GM12865 (cell line): ENCODE data around the gene CLEC2B.

Experiments used
- DNase-seq: peaks from one replicate; pipeline ENCODE4 v3.0.0; 2010; ENCODE audit warnings: low read depth
- H3K4me3 ChIP-seq: 2 replicates; pipeline ENCODE4 v1.5.1; 2011; ENCODE audit warnings: mild to moderate bottlenecking, low read depth, low read length, control low read depth
- CTCF ChIP-seq: IDR thresholded peaks from 2 replicates; pipeline ENCODE4 v1.5.1; 2011; ENCODE audit warnings: low read length, control low read depth, low read depth, inconsistent platforms; ENCODE audit not compliant: insufficient read depth; ENCODE audit errors: missing control alignments

CLEC2B gene

GRCh38 chr12:9869307-9870161 lies at the start of gene CLEC2B:
CLEC2B (minus strand) TSS chr12:9869354.
- no peak for TF ChIP-seq CTCF
- peak within 1 kb of the TSS; percentile 85 for H3K4me3 ChIP-seq
- DNase-seq = peak; percentile 74

GRCh38 chr12:9911708-9912107 lies 42.6 kb upstream of the CLEC2B start:
- no peak for TF ChIP-seq CTCF
- no peak overlapping the region for H3K4me3 ChIP-seq
- DNase-seq = no peak

- TF ChIP-seq CTCF = no peak
- no peak for DNase-seq
- no peak overlapping the region for H3K4me3 ChIP-seq
Measured at GRCh38 chr12:9910716-9911421, 41.7 kb upstream of the CLEC2B start.

GRCh38 chr12:9909724-9910123 lies 40.6 kb upstream of the CLEC2B start:
- TF ChIP-seq CTCF = no peak
- no peak overlapping the region for H3K4me3 ChIP-seq
- DNase-seq = no peak

GRCh38 chr12:9908350-9908749 lies 39.2 kb upstream of the CLEC2B start:
- no peak for TF ChIP-seq CTCF
- DNase-seq = no peak
- no peak overlapping the region for H3K4me3 ChIP-seq

- no peak for TF ChIP-seq CTCF
- no peak overlapping the region for H3K4me3 ChIP-seq
- DNase-seq = no peak
Measured at GRCh38 chr12:9907769-9908168, 38.6 kb upstream of the CLEC2B start.

- no peak for TF ChIP-seq CTCF
- no peak for DNase-seq
- H3K4me3 ChIP-seq = no peak overlapping the region
Measured at GRCh38 chr12:9906873-9907272, 37.7 kb upstream of the CLEC2B start.
